GM12873 (cell line): ENCODE measurements around the gene TBXAS1.

Experiments used
- TF ChIP-seq, protein P1 (sequence below): IDR thresholded peaks from 2 replicates; pipeline ENCODE4 v1.5.1; 2012; ENCODE audit warnings: low read depth, mild to moderate bottlenecking, moderate library complexity, low read length, control low read depth; ENCODE audit not compliant: insufficient read depth; ENCODE audit errors: missing control alignments

TBXAS1 gene

DNA sequence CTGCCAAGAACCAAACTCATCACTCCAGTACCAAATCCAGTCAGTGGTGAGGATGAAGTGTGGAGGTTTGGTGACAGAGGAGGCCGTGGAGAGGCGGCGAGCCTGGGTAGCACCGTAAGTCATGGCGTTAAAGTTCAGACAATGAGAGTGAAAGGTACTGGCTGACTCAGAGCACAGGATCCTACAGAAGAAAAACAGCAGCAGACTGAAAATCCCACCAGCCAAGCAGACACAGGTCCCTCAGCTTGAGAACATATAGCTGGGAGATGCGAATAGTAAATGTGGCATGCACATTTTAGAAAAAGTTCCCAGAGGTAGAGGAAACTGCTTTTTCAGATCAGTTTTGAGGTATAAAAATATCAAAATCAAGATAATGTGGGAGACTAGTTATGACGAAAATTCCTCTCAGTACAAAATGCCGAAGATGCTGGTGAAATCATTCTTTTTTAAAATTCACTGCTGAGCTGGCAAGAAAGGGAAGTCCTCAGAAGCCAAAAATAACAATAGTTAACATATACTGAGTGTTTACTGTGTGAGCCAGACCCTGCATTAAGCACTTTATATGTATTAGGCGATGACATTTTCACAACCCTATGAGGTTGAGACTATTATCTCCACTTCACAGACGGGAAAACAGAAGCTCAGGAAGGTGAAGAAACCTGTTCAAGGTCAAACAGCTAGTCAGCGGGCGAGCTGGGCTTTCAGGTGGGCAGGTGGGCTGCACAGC is 212.8 kb downstream of the TBXAS1 start:
- TF ChIP-seq, protein P1, sequence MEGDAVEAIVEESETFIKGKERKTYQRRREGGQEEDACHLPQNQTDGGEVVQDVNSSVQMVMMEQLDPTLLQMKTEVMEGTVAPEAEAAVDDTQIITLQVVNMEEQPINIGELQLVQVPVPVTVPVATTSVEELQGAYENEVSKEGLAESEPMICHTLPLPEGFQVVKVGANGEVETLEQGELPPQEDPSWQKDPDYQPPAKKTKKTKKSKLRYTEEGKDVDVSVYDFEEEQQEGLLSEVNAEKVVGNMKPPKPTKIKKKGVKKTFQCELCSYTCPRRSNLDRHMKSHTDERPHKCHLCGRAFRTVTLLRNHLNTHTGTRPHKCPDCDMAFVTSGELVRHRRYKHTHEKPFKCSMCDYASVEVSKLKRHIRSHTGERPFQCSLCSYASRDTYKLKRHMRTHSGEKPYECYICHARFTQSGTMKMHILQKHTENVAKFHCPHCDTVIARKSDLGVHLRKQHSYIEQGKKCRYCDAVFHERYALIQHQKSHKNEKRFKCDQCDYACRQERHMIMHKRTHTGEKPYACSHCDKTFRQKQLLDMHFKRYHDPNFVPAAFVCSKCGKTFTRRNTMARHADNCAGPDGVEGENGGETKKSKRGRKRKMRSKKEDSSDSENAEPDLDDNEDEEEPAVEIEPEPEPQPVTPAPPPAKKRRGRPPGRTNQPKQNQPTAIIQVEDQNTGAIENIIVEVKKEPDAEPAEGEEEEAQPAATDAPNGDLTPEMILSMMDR: no peak

DNA sequence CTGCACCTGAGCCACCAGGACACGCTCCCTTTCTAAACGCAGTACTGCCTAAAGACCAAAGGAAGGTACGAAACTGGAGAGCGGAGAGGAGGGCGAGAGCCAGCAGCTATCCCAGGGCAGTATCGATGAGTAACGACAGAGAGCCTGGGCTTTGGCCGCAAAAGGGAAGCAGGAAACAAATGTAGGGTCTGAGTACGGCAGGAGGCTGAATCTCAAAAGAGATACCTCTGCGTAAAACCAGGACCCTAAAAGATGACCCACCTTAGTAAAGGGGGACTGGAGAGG is 213.3 kb downstream of the TBXAS1 start:
- TF ChIP-seq, protein P1: no peak

DNA sequence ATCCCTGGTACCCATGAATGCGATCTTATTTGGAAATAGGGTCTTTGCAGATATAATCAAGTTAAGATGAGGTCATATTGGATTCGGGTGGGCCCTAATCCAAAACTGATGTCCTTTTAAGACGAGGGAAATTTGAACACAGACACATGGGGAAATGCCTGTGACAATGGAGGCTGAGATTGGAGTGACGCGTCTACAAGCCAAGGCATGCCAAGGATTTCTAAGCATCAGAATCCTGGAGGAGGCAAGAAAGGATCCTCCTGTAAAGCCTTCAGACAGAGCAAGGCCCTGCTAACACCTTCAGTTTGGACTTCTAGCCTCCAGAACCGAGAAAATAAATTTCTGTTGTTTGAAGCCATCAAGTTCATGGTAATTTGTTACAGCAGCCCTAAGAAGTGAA is 215.2 kb downstream of the TBXAS1 start:
- TF ChIP-seq, protein P1: no peak

DNA sequence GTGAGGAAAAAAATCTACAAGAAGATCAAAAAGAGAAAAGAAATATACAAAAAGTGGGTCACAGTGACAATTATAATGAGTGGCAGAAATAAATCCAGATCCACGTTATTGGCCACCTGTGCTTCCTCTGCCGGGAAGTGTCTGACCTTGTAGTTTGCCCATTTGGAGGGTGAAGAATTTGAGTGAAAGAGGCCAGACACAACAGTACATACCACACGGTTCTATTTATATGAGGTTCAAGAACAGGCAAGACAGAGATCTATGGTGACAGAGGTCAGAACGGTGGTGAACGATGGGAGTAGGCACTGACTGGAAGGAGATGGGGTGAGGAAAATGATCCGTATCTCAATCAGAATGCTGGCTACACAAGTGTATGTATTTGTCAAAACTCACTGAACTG is 216.6 kb downstream of the TBXAS1 start:
- TF ChIP-seq, protein P1: no peak

DNA sequence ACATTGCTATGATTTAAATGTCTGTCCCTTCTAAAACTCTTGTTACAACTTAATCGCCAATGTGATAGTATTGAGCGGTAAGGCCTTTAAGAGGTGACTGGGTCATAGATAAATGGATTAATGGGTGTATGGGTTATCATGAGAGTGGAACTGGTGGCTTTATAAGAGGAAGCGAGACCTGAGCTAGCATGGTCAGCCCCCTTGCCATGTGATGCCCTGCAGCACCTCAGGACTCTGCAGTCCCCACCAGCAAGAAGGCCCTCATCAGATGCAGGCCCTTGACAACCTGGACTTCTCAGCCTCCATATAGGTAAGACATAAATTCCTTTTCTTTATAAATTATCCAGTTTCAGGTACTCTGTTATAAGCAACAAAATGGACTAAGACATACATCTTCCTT is 218.1 kb downstream of the TBXAS1 start:
- TF ChIP-seq, protein P1: no peak

DNA sequence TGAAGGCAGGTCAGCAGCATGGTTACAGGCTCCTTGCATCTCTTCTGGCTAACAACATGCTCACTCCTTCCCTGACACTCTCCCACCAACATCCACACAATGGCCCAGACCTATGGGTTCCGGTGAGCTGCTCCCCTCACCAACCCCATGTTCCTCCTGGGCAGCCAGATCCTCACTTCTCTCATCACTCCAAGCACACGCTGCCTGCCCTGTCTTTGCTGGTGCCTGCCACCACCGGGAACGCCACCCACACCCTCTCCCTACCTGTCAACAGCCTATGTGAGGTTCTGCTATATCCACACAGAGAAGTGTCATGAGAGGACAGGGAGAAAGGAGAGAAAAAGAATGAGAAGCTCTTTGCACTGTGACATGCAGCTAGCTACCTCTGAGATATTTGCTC is 219.1 kb downstream of the TBXAS1 start:
- TF ChIP-seq, protein P1: no peak

DNA sequence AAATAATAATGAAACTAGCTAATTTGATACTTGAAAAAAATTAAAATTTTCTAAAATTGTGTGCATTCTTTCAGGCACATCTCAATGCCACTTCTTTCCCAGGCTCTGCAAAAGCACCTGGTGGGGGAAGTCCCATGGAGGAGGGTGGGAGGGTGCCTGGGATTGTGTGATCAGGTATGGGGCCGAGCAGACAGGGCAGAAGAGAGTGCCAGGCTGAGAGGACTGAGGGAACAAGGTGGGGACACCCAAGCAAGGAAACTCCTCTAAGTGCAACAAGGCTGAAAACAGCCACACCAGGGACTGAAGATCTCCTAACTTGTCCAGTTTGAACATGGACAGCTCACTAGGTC is 219.9 kb downstream of the TBXAS1 start:
- TF ChIP-seq, protein P1: no peak
